Kidney epithelial cell (primary cell): Measurements from ENCODE around the gene CEP112. TPM values are rescaled to one million over a fixed set of nuclear protein-coding genes. Genes with fewer than 3 reads are reported as not detected.

Source experiments
- DNase-seq: peaks from one replicate; pipeline ENCODE4 v3.0.0-alpha.2; 2010; ENCODE audit warnings: low read depth
- H3K27me3 ChIP-seq: 2 replicates; pipeline ENCODE4 v1.6.0; 2011; ENCODE audit warnings: low read length; ENCODE audit not compliant: control insufficient read depth, insufficient read depth
- H3K36me3 ChIP-seq: 2 replicates; pipeline ENCODE4 v1.5.1; 2011; ENCODE audit warnings: low read length; ENCODE audit not compliant: control insufficient read depth, insufficient read depth
- H3K4me3 ChIP-seq: 2 replicates; pipeline ENCODE4 v1.5.1; 2011; ENCODE audit warnings: low read depth, mild to moderate bottlenecking, control low read depth, low read length
- CTCF ChIP-seq: IDR thresholded peaks from 2 replicates; pipeline ENCODE4 v1.5.1; 2011; ENCODE audit warnings: mild to moderate bottlenecking, moderate library complexity, low read length, control low read depth, inconsistent platforms; ENCODE audit not compliant: insufficient read depth, poor library complexity, severe bottlenecking
- total RNA-seq: library from RNA; depleted of rRNA; stranded (reverse); fragments of >200 nt; gene quantifications from 2 replicates; pipeline ENCODE4 v1.2.3, GENCODE V29; 2015

The CEP112 gene
- total RNA-seq, 1 donor from 2014 or later = 6.5 TPM

DNA sequence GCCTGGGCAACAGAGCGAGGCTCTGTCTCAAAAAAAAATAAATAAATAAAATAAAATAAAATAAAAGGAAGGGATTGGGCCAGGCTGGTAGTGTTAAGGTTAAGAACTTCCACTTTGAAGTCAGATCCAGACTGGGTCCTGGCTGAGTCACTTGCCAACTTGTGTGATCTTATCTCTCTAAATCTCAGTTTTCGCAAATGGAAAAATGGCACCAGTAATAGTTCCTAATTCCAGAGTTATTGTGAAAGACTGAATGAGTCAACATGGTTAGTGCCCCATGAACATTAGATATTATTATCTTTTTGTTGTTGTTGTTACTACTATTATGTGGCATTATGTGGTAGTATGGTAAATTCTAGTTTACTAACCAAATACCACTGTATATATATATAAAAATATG lies 442.5 kb downstream of the CEP112 start:
- DNase-seq = no peak
- no peak overlapping the region for H3K4me3 ChIP-seq
- no peak for TF ChIP-seq CTCF
- no peaks in the 10 kb centered on the region for H3K36me3 ChIP-seq
- no peaks in the 10 kb centered on the region for H3K27me3 ChIP-seq

DNA sequence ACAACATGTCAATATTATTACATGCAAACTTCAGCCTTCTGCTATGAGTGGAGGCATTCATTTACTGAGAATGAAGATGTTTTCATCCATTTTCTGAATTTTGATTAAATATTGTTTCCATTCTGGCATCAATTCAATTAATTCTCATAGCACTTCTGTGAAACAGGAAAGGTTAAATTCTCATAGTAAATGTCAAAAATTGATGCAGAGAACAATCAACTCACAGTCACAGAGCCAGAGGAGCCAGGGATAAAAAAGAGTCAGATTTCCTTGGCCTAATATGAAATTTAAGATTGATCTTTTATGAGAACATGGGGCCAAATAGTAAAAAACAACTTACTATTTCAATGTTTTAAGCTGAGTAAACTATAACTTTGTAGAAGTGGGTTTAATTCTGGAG lies 446.7 kb downstream of the CEP112 start:
- no peaks in the 10 kb centered on the region for H3K27me3 ChIP-seq
- H3K4me3 ChIP-seq = no peak overlapping the region
- no peak for DNase-seq
- no peak for TF ChIP-seq CTCF
- no peaks in the 10 kb centered on the region for H3K36me3 ChIP-seq

DNA sequence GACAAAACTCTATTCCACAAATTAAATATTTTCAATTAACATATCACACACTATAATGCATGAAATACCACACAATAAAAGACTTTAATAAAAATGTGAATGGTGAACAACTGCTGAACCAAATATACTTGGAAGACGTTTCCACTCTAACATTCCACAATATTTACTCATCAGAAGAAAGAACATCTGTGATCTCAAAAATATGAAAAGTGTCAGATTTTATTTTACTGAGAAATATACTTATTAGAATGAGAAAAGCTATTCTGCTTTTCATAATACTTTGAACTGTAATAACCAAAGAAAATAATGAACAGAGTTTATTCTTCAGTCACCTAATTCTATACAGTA lies 448.7 kb downstream of the CEP112 start:
- H3K36me3 ChIP-seq = peaks cover 1% of the 10 kb centered on the region
- H3K27me3 ChIP-seq = no peaks in the 10 kb centered on the region
- DNase-seq = no peak
- no peak overlapping the region for H3K4me3 ChIP-seq
- no peak for TF ChIP-seq CTCF

GRCh38 chr17:65742403-65743307 lies 449.3 kb downstream of the CEP112 start:
- TF ChIP-seq CTCF = no peak
- H3K27me3 ChIP-seq = no peaks in the 10 kb centered on the region
- DNase-seq = peak; percentile 42
- no peak overlapping the region for H3K4me3 ChIP-seq
- H3K36me3 ChIP-seq = peaks cover 1% of the 10 kb centered on the region

DNA sequence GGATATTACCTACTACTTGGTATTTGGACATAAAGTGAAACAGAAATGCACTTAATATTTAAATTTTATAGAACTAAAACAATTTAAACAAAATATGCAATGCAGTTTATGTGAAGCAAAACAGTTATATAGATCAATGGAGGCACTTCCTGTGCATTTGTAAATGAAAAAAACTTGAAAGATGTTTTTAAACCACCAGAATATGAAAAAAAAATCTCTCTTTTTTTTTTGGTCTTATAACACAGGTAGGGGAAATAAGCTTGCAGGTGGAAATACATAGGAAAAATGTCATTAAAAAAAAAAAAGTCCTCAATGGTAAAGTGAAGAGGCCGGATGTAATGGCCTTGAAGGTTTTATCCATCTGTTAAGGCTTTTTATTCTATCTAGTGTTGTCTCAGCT lies 450.2 kb downstream of the CEP112 start:
- no peak for TF ChIP-seq CTCF
- H3K36me3 ChIP-seq = peaks cover 1% of the 10 kb centered on the region
- no peak for DNase-seq
- no peaks in the 10 kb centered on the region for H3K27me3 ChIP-seq
- no peak overlapping the region for H3K4me3 ChIP-seq

GRCh38 chr17:65739034-65739433 lies 452.9 kb downstream of the CEP112 start:
- Histone ChIP-seq H3K36me3 (peaks cover 1% of the 10 kb centered on the region), H3K4me3 (no peak overlapping the region), H3K27me3 (no peaks in the 10 kb centered on the region)
- DNase-seq = no peak
- no peak for TF ChIP-seq CTCF
